ENCODE measurements around the gene FITM2.

Gene FITM2

GRCh38 chr20:44319839-44320422, 8.9 kb upstream of the FITM2 start:
- TF ChIP-seq CTCF (IDR thresholded peaks at IDR 0.05; ENCODE audit: low read depth, low read length, missing control alignments) = no peak
- no peak overlapping the region for H3K4me3 ChIP-seq (replicated peaks; ENCODE audit: low read depth, low read length)
- DNase-seq (ENCODE audit: extremely low read depth, low read depth) = no peak

GRCh38 chr20:44314870-44315269, 3.9 kb upstream of the FITM2 start:
- H3K4me3 ChIP-seq (replicated peaks; ENCODE audit: low read depth, low read length) = no peak overlapping the region
- DNase-seq (ENCODE audit: extremely low read depth, low read depth) = no peak
- no peak for TF ChIP-seq CTCF (IDR thresholded peaks at IDR 0.05; ENCODE audit: low read depth, low read length, missing control alignments)

- no peak for TF ChIP-seq CTCF (IDR thresholded peaks at IDR 0.05; ENCODE audit: low read depth, low read length, missing control alignments)
- peak overlapping the region; percentile 93 for H3K4me3 ChIP-seq (replicated peaks; ENCODE audit: low read depth, low read length)
- no peak for DNase-seq (ENCODE audit: extremely low read depth, low read depth)
These were observed 989 bp downstream of the FITM2 start for GRCh38 chr20:44309763-44310663.

- no peak for DNase-seq (ENCODE audit: extremely low read depth, low read depth)
- no peak overlapping the region for H3K4me3 ChIP-seq (replicated peaks; ENCODE audit: low read depth, low read length)
- TF ChIP-seq CTCF (IDR thresholded peaks at IDR 0.05; ENCODE audit: low read depth, low read length, missing control alignments) = no peak
These were observed 4.1 kb downstream of the FITM2 start for GRCh38 chr20:44306927-44307326.

- no peak for TF ChIP-seq CTCF (IDR thresholded peaks at IDR 0.05; ENCODE audit: low read depth, low read length, missing control alignments)
These were observed 6.6 kb downstream of the FITM2 start for GRCh38 chr20:44304383-44304782.

GRCh38 chr20:44302736-44303135, 8.3 kb downstream of the FITM2 start:
- no peak overlapping the region for H3K4me3 ChIP-seq (replicated peaks; ENCODE audit: low read depth, low read length)
- TF ChIP-seq CTCF (IDR thresholded peaks at IDR 0.05; ENCODE audit: low read depth, low read length, missing control alignments) = no peak
- no peak for DNase-seq (ENCODE audit: extremely low read depth, low read depth)

More at GRCh38 chr20:44304383-44304782, 6.6 kb downstream of the FITM2 start:
- H3K4me3 ChIP-seq (replicated peaks; ENCODE audit: low read depth, low read length) = no peak overlapping the region
- no peak for DNase-seq (ENCODE audit: extremely low read depth, low read depth)
